Transverse colon (tissue), 4 donors: Measurements from ENCODE around the gene SALL1. TPM values are rescaled to one million over a fixed set of nuclear protein-coding genes. Genes with fewer than 3 reads are reported as not detected.

Experiments
- DNase-seq: peaks from one replicate; pipeline ENCODE4 v3.0.0-alpha.2; 2019
- H3K27ac ChIP-seq, 4 donors: fragments of 200-600 bp; sonication (generic); 2 replicates each; pipeline ENCODE4 v1.5.1; 2016 to 2018; ENCODE audit warnings: inconsistent platforms in 4 of 4
- H3K27me3 ChIP-seq: fragments of 200-600 bp; sonication (generic); 2 replicates; pipeline ENCODE4 v1.5.1; 2017; ENCODE audit warnings: inconsistent platforms
- H3K36me3 ChIP-seq, 4 donors: fragments of 200-600 bp; sonication (generic); 2 replicates each; pipeline ENCODE4 v1.5.1; 2017 to 2019; ENCODE audit warnings: inconsistent platforms in 4 of 4
- H3K4me1 ChIP-seq, 4 donors: fragments of 200-600 bp; sonication (generic); 2 replicates each; pipeline ENCODE4 v1.5.1; 2017 to 2020; ENCODE audit warnings: inconsistent platforms in 4 of 4
- H3K4me3 ChIP-seq, 4 donors: fragments of 200-600 bp; sonication (generic); 1 replicate in 1 of 4; 2 replicates in 3 of 4; pipeline versions ENCODE4 v1.5.1 to v1.6.1; 2017 to 2019; ENCODE audit warnings: inconsistent platforms in 4 of 4
- H3K9me3 ChIP-seq, 2 donors: fragments of 200-600 bp; sonication (generic); 2 replicates each; pipeline ENCODE4 v1.5.1; 2017 to 2019; ENCODE audit warnings: inconsistent platforms in 2 of 2
- CTCF ChIP-seq, 5 experiments: fragments of 200-600 bp in 3 of 5; fragments of 450-650 bp in 2 of 5; sonication (generic) in 3 of 5; IDR thresholded peaks; 1 replicate in 2 of 5; 2 replicates in 3 of 5; pipeline ENCODE4 v1.5.1; 2016 to 2017; ENCODE audit warnings: antibody characterized with exemption in 5 of 5, inconsistent platforms in 3 of 5, mild to moderate bottlenecking in 2 of 5, moderate library complexity in 1 of 5
- EP300 ChIP-seq: sonication (generic); formaldehyde crosslinking; IDR thresholded peaks from one replicate; pipeline ENCODE4 v1.6.1; 2017; ENCODE audit warnings: antibody characterized with exemption, low read depth
- POLR2A ChIP-seq: fragments of 450-650 bp; IDR thresholded peaks from one replicate; pipeline ENCODE4 v1.6.1; 2016; ENCODE audit warnings: antibody characterized with exemption, mild to moderate bottlenecking, moderate library complexity
- POLR2AphosphoS5 ChIP-seq, 3 donors: sonication (generic); formaldehyde crosslinking; IDR thresholded peaks; one replicate each; pipeline ENCODE4 v1.6.1; 2016; ENCODE audit warnings: antibody characterized with exemption in 3 of 3
- WGBS, 2 donors: methylation state at CpG; one replicate each; pipeline ENCODE4 v1.1.5; 2018; ENCODE audit warnings: low coverage in 1 of 2; 5-methylcytosine and 5-hydroxymethylcytosine counted together
- in situ Hi-C, 4 donors: fragments of 200-750 bp; cut with MboI; loops; one replicate each; pipeline versions ENCODE4 v1.15.0 to v1.15.1; 2017; ENCODE audit warnings: low sequenced_read_pairs in 3 of 4, low pct_ligation_motif_present in 1 of 4, low pct_unique_long_range_greater_than_20kb in 1 of 4
- intact Hi-C: fragments of 100-400 bp; cut with DNase I; formaldehyde crosslinking; loops from one replicate; pipeline ENCODE4 v1.15.1; 2023; ENCODE audit warnings: low total_unique reads
- total RNA-seq, 4 donors: library from RNA; depleted of rRNA; stranded (reverse); fragments of >200 nt; gene quantifications; one replicate each; pipeline ENCODE4 v1.1.0, GENCODE V29; 2016

The SALL1 gene
- total RNA-seq, 4 donors from 2014 or later, result 0.41 to 2.6 (median 1.6) TPM; not detected in 1

DNA sequence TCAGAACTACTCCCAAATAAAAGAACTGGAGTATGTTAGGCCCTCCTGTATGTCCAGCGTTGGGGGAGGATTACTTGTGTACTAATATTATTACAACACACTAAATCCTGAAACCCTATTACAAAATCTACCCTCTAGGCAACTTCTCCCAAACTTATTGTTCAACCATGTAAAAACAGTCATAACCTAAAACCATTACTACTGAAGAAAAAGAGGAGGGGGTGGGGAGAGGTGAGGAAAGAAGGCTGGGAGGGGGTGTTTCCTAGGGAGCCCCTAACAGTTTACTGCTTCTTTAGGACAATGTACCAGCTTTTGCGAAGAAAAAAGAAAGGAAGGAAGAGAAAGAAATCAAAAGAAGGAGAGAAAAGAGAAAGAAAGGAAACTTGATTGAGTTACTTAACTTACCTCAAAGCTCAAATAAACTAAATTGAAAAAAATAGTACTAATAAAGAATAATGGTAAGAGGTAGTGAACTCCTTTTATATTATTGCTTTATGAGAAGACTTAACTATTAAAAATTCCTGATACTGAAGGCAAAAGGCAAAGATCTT, 2.3 kb downstream of the SALL1 start:
- intact Hi-C loops, result no loop called here
- Histone ChIP-seq H3K4me1 (peaks cover 0 to 20% (median 13%) of the 10 kb centered on the region in 4 donors), H3K4me3 (peak overlapping the region in 2 of 4 donors; percentile 20 to 45), H3K9me3 (no peaks in the 10 kb centered on the region), H3K36me3 (no peaks in the 10 kb centered on the region), H3K27ac (peak overlapping the region; percentile 15 to 77 (median 70)), H3K27me3 (peaks cover 80% of the 10 kb centered on the region)
- DNase-seq, result no peak
- WGBS, 2 donors, result 33 to 56% methylated on average over 1 to 2 of the region's 2 CpGs
- in situ Hi-C loops, result no loop called here
- TF ChIP-seq EP300 (no peak), POLR2AphosphoS5 (IDR thresholded peaks at IDR 0.05) (no peak), CTCF (IDR thresholded peaks at IDR 0.05) (no peak), POLR2A (no peak)

DNA sequence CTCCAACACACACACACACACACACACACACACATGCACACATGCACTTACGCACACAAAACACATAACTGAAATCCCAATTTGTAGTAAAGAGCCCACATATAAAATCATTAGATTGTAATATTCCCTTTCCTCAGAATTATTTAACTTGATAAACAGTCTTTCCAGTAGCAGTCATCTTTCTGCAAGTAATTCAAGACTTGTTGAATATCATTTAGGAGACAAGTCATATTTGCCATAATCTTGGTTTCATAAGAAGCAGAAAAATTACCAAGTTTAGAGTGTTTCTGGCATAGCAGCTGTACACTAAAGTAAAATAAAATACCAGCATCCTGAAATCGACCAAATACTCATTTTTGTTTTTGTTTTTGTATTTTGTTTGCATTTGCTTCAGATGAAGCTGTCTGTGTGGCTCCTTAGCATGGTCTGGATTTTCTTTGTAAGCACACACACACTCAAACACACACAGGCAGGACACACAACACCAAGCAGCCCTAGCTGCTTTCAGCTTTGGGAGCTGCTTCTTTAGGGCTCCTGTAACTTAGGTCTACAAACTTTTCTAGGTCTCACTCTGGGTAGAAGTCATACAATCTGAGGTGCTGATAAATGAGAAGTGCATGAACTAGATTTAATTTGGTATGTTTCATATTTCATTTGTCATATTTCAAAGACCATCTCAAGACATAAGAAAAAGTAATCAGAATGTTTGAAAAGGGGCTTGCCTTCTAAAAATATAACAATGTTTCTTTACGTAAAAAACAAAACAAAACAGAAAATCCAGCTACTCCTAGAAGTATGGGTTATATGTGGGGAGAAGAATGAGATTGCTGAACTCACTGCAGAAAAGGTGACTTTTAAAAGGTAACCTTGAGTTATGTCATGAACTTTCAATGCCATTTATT, 3.0 kb downstream of the SALL1 start:
- Histone ChIP-seq H3K27me3 (peaks cover 77% of the 10 kb centered on the region), H3K9me3 (no peaks in the 10 kb centered on the region), H3K36me3 (no peaks in the 10 kb centered on the region), H3K4me1 (peaks cover 0 to 18% (median 13%) of the 10 kb centered on the region in 4 donors), H3K27ac (peak overlapping the region in 2 of 4 donors; percentile 16 to 24), H3K4me3 (peak overlapping the region in 1 of 4 donors; percentile 45)
- intact Hi-C loops (no loop called here), in situ Hi-C loops (no loop called here)
- DNase-seq, result no peak
- TF ChIP-seq CTCF (IDR thresholded peaks at IDR 0.05) (no peak), POLR2AphosphoS5 (IDR thresholded peaks at IDR 0.05) (no peak), POLR2A (no peak), EP300 (no peak)
- 52 to 78% methylated on average over 3 of the region's 3 CpGs for WGBS, 2 donors

DNA sequence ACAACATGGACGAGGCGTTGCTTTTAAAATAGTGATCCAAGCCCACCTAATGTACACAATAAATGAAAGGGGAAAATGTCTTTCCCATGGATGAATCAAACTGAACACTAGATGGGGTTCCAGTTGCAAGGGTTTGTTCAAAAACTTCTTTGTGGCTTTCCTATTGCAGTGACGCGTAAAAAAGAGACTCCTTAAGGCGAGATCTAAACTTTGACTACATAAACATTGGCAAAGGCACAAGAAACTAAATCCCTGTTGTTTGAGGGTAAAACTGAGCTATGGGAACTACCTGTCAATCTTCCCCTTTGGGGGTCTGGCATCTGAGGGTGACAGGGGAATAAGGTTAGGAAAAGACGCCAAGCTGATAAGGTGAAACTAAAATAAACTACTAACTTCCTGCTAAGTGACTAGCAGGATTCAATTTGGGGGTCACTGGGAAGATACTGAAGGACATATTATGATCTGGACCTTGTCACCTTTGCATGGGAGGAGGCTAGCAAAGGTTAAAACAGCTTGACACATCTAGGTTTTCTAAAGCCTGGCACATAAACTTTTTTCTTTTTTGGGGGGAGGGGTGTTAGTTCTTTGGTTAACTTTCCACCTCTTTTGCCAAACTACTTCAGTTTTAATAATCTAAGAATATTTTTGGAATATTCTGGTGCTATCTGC, 4.7 kb downstream of the SALL1 start:
- in situ Hi-C loops (no loop called here), intact Hi-C loops (no loop called here)
- 17 to 28% methylated on average over 4 to 6 of the region's 6 CpGs for WGBS, 2 donors
- Histone ChIP-seq H3K4me3 (no peak overlapping the region), H3K9me3 (no peaks in the 10 kb centered on the region), H3K36me3 (no peaks in the 10 kb centered on the region), H3K4me1 (peaks cover 0 to 7% (median 4%) of the 10 kb centered on the region in 4 donors), H3K27me3 (peaks cover 61% of the 10 kb centered on the region), H3K27ac (peak overlapping the region in 3 of 4 donors; percentile 12 to 48 (median 17))
- no peak for DNase-seq
- TF ChIP-seq EP300, result no peak
- no peak for TF ChIP-seq POLR2A
- TF ChIP-seq POLR2AphosphoS5 (IDR thresholded peaks at IDR 0.05), result no peak
- TF ChIP-seq CTCF (IDR thresholded peaks at IDR 0.05), result no peak

GRCh38 chr16:51144203-51144602, 6.9 kb downstream of the SALL1 start:
- Histone ChIP-seq H3K27me3 (peaks cover 39% of the 10 kb centered on the region), H3K4me1 (no peaks in the 10 kb centered on the region), H3K9me3 (no peaks in the 10 kb centered on the region), H3K36me3 (no peaks in the 10 kb centered on the region), H3K4me3 (no peak overlapping the region), H3K27ac (no peak overlapping the region)
- no peak for DNase-seq
- in situ Hi-C loops, result no loop called here
- intact Hi-C loops, result no loop called here
- 59 to 70% methylated on average over 1 of the region's 1 CpG for WGBS, 2 donors
- TF ChIP-seq EP300 (no peak), CTCF (IDR thresholded peaks at IDR 0.05) (no peak)
